NCI-H2107 (cell line): ENCODE measurements around the gene IGLL1.
"Not testable (repeated sequence)": the region's sequence is repeated elsewhere in the genome, so short reads cannot be mapped to it uniquely, and the experiment has no call there.

Experiments used
- DNase-seq: peaks from one replicate; lab custom pipeline; 2025; lab: John Stamatoyannopoulos, UW

IGLL1 gene

GRCh38 chr22:23591201-23591791 is 11.2 kb upstream of the IGLL1 start:
- no peak for DNase-seq

DNA sequence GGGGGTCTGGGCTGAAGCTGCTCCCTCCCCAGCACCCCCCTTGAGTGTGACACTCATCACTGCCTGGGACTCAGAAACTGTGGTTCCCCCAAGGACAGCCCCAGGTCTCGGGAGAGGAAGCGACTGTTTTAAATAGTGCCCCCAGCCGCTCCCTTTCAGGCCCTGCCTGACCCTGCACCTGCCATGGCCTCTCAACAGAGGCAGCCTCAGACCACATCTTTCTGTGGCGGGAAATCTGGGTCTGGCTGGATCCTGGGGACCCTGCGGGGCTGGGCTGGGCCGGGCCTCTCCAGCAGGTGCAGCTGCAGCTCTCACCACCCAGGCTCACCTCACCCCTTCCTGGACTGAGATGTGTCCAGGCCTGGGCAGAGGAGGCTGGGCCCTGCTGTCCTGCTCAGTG is 3.7 kb upstream of the IGLL1 start:
- DNase-seq, result no peak

DNA sequence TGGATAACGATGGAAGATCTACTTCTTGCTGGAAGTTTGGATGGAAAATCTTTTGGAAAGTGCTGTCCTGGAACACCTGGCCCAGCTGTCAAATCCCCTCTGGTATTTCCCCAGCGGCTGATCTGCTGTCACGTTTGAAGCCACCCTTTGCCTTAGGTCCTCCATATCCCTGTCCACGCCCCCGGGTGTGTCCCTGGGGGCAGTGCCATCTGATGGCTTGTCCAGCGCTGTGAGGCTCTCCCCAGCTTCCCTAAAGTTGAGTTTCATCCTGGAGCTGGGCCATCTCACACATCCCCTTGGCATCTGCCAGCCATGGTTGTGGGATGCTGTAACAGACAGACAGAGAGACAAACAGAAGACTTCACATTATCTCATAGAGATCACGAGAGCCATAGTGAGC is 3.1 kb upstream of the IGLL1 start:
- no peak for DNase-seq

DNA sequence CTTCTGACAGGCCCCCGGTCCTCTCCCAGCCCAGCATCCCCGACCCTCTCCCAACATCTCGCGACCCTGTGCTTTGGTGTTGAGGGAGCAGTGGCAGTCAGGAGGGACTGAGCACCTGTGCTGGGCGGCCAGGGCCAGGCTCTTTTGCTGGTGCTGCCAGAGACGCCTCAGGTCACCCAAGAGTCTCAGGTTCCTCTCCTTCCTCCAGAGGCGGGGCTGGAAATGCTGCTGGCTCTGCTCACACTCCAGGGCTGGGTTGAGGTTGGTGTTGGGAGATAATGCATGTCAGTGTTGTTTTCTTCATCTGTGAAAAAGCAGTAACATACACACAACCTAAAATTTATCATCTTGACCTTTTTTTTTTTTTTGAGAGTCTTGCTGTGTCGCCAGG is 1.2 kb upstream of the IGLL1 start:
- DNase-seq, result no peak

GRCh38 chr22:23580576-23581259 is 628 bp upstream of the IGLL1 start:
- DNase-seq, result no peak

- no peak for DNase-seq
These were observed 810 bp downstream of the IGLL1 start for GRCh38 chr22:23579280-23579679.

DNA sequence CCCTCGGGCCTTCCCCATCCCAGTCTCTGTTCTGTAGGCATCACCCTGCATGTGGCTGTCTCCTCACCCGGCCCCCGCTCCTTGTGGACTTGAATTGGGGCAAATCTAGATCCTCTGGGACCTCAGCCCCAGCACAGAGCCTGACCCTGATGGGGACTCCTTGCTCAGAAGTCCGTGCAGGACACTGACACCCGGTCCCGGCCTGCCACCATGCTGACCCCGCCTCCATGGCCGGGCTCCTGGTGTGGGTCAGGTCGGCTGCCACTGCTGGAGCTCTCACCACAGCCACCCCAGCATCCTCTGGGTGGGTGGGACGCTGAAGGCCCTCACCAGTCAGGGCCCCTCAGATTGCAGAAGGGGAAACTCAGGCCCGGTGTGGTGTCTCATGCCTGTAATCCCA is 1.8 kb downstream of the IGLL1 start:
- DNase-seq, result no peak

- no peak for DNase-seq
These were observed 3.4 kb downstream of the IGLL1 start for GRCh38 chr22:23576681-23577080.

GRCh38 chr22:23575601-23576000 is 4.5 kb downstream of the IGLL1 start:
- no peak for DNase-seq

- no peak for DNase-seq
These were observed 5.2 kb downstream of the IGLL1 start for GRCh38 chr22:23574877-23575276.

GRCh38 chr22:23574371-23574811 is 5.7 kb downstream of the IGLL1 start:
- DNase-seq, result no peak

GRCh38 chr22:23573701-23574235 is 6.3 kb downstream of the IGLL1 start:
- not testable (repeated sequence) for DNase-seq

GRCh38 chr22:23573106-23573505 is 7.0 kb downstream of the IGLL1 start:
- not testable (repeated sequence) for DNase-seq

DNA sequence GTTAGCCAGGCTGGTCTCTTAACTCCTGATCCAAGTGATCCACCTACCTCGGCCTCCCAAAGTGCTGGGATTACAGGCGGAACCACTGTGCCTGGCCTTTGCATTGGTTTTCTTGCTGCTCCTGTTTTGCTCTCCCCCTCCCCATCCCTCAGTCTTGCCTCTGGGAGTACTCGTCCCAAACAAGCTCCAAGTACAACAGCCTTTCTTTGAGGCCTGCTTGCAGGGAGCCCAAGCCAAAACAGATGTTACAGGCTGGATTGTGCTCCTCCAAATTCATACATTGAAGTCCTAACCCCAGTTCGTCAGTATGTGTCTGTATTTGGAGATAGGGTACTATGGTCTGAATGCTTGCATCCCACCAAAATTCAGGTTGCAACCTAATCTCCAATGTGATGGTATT is 8.6 kb downstream of the IGLL1 start:
- DNase-seq, result no peak

- DNase-seq, result no peak
These were observed 9.4 kb downstream of the IGLL1 start for GRCh38 chr22:23570681-23571080.

- no peak for DNase-seq
These were observed 10.4 kb downstream of the IGLL1 start for GRCh38 chr22:23569716-23570115.

DNA sequence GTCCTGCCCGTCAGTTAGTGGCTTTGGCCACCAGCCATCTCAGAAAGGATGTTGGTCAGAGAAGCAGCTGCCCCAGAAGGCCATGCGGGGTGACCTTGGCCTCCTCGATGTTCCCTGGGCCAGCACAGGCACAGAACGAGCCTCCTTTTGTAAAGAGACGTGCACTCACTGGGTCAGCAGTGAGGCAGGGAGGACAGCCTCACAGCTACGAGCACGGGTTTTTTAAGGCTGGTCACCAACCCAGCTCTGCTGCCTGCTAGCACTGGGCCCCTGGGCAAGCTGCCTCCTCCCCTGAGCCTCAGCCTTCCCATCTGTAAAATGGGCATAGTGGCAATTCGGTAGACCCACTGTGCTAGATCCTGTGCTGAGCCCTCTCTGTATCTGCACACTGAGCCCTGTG is 10.8 kb downstream of the IGLL1 start:
- no peak for DNase-seq

GRCh38 chr22:23566705-23567475 is 13.2 kb downstream of the IGLL1 start:
- no peak for DNase-seq

GRCh38 chr22:23565915-23566704 is 14.0 kb downstream of the IGLL1 start:
- no peak for DNase-seq

DNA sequence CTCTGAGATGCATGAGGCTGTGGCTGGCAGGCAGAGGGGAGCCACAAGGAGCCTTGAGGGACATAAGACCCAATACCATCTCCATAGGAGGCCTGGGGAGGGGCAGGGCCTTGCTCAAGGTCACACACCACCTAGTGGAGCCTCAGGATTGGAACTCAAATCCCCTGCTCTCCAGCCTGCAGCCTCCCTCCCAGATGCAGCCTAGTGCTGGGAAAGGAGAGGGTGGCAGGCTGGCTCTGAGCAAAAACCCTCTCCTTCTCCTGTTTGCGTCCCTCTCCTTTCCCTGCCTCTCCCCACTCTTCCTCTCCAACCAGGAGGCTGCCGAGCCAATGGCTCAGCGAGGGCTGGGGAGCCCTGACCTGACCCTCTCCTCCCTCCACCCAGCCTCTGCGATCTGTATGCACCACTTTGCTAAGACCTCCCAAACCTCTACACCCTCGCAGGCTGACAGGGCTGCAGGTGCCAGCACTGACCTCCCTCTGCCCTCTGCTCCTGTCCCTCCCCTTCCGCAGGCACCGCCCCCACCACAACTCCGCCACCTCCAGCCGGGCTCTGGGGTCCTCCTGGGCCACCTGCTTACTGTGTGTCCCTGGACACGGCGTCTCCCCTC is 14.7 kb downstream of the IGLL1 start:
- DNase-seq, result no peak

DNA sequence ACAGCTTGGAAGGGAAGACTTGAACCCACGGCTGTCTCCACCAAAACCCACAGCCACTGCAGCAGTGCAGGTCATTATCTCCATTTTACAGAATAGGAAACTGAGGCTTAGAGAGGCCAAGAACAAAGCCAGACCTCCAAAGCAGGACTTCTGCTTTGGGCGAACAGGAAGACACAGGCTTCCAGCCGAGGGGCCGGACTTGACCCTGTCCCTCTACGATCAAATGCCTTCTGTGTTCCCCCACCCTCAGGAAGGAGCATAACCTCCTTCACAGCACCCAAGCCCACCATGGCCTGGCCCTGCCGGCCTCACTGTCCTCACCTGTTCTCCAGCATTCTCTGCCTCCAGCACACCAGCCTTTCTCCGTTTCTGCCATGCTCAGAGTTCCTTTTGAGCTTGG is 15.8 kb downstream of the IGLL1 start:
- no peak for DNase-seq

GRCh38 chr22:23563111-23563510 is 17.0 kb downstream of the IGLL1 start:
- no peak for DNase-seq
